GM21528 (cell line): ENCODE measurements around the gene ANKRD33.

Experiments used
- ATAC-seq: cut with Tn5 transposase; IDR thresholded peaks from one replicate; pipeline ENCODE4 v1.9.1; 2021; ENCODE audit warnings: mild to moderate bottlenecking, moderate library complexity; ENCODE audit not compliant: unreplicated experiment, low FRiP score

Gene ANKRD33

DNA sequence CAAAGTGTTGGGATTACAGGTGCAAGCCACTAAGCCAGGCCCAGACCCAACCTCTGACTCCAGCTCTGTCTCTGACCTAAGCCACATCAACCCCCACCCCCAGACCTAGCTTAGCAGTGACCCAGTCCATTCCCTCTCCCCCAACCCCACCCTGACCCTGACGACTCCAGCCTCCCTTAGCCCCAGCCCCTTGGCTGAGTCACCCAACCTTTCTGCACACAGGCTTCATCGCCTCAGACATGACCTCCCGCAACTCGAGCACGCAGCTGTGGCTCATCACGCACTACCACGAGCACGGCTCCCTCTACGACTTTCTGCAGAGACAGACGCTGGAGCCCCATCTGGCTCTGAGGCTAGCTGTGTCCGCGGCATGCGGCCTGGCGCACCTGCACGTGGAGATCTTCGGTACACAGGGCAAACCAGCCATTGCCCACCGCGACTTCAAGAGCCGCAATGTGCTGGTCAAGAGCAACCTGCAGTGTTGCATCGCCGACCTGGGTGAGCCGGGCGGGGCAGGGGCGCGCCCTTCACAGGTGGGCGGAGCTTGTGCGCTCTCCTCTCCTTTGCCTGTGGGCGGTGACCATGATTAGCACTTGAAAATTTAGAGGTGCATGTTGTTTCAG is 27.2 kb downstream of the ANKRD33 start:
- ATAC-seq: no peak

DNA sequence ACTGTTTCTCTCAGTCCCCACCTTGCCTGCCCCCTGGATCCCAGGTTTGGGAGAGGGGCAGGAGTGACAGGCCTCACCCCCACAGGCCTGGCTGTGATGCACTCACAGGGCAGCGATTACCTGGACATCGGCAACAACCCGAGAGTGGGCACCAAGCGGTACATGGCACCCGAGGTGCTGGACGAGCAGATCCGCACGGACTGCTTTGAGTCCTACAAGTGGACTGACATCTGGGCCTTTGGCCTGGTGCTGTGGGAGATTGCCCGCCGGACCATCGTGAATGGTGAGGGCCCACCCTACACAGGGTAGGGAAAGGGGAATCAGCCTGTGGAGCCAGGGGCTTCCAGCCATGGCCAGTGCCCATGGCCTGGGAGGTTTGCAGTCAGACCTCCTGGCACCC is 28.0 kb downstream of the ANKRD33 start:
- no peak for ATAC-seq

DNA sequence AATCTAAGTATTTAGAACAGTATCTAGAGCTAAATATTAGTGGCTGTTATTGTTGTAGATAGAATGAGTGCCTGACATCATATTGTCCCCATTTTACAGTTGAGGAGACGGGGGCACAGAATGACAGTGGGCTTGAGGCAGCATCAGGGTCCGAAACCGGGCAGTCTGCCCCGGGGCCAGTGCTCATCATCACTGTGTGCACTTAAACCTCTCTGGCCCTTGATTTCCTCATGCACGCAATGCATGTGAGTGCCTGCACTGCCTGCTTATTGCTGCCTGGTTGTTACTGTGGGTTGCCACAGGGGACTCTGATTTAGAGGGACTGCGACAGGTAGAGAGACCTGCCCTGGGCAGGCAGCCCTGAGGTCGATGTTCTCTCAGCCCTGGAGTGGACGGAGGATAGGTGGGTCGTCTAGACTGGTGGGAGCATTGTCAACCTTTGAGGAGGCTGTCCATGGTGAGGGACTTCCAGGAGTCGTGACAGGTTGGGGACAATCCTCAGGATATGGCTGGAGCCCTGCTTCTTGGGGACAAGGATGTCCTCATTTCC is 29.2 kb downstream of the ANKRD33 start:
- ATAC-seq: no peak

DNA sequence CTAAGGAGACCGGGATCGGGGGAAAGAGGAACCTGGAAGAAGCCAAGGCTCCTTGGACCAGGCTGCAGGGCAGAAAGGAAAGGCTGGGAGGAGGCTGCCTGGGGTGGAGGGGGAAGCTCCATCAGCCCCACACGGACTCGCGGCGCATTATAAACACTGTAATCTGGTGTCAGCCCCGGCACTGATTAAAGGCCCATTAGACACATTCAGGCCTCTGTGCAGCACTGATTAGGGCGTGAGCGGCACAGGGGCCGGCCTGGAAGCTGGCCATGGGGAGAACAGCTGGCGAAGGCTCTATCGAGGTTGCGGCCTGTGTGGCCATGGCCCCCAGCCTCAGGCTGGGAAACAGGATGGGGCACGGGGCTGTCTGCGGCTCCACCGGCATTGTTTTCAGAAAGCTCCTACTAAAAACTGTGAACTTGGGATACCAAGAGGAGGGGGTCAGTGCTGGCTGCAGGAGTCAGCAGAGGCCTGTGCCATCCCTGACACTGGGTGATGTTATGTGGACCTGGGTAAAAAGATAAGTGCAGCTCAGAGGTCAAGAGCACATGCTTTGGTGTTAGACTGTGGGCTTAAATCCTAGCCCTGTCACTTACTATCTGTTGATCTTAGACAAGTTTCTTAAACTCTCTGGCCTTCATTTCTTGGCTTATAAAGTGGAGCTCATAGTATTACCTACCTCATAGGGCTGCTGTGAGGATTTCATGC is 30.0 kb downstream of the ANKRD33 start:
- ATAC-seq: no peak

DNA sequence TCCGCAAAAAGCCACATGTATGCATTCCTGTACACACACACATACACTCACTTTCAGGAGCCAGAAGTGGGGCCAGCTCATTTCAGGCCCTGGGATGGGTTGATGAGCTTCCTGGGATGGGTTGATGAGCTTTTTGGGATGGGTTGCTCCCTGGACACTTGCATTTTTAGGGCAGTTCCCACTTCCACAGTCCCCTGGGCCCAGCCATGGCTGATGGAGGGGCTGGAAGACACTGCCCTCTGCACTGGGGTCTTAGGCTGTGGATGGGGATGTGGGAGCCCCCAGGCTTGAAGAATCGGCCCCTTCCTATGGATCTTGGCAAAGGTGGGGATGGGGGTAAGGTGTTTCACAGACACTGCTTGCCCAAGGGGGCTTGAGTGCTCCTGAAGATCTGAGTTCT is 32.1 kb downstream of the ANKRD33 start:
- no peak for ATAC-seq

DNA sequence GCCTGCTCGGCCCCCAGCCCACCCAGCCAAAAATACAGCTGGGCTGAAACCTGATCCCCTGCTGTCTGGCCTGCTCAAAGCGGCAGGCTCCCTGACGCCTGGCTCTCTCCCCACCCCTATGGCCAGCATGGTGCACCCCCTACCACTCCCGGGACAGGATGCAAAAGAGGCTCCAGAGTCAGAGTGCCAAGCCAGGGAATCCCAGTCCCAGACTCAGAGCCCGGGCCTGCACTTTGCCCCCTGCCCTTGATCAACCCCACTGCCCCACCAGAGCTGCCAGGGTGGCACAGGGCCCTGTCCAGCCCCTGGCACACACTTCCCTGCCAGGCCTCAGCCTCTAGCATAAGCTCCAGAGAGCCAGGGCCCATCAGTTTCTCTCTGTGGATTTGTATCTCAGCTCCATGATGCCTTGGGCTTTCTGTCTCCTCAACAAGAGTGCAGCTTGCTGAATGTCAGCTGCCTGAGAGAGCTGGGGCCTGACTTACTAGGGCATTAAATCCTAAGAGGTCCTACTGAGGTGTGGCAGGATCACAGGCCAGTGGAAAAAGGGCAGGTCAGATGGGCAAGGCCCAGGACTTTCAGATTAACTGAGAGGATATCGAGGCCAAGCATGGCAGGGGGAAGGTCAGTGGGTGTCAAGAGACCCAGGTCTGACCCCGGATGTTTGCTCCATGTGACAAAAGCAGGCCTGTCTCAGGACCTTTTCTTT is 33.3 kb downstream of the ANKRD33 start:
- no peak for ATAC-seq

DNA sequence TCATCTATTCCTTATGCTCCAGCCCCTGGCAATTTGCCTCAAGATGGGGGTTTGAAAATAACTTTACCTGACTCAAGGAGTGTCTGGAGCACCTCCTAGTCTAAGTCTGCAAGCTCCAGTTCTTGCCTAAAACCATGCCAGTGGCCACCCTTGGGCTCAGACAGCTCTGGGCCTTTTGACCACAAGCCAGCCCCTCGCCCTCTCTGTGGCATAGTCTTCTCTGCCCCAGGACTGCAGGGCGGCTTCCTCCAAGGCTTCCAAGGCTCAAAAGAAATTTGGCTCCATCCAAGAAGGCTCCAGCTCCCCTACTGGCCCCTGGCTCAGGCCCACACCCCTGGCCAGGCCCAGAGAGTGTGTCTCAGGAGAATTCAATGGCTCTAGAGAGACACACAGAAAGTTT is 34.2 kb downstream of the ANKRD33 start:
- ATAC-seq: no peak

DNA sequence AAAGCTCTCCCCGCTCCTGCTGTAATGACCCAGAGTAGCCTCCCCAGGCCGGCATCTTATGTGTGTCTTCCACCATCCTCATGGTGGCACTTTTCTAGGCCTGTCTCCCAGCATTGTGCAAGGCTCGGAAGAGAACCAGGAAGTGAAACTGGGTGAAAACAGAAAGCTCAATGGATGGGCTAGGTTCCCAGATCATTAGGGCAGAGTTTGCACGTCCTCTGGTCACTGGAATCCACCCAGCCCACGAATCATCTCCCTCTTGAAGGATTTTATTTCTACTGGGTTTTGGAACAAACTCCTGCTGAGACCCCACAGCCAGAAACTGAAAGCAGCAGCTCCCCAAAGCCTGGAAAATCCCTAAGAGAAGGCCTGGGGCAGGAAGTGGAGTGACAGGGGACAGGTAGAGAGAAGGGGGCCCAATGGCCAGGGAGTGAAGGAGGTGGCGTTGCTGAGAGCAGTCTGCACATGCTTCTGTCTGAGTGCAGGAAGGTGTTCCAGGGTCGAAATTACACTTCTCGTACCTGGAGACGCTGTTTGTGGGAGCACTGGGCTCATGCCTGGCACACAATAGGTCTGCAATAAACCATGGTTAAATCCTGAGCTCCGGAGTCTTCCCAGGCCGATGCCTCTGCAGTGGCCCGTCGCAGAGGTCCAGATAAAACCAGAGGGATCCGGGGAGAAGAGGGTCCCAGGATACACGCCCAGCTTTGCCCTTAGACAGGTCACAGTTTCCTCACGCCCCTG is 35.0 kb downstream of the ANKRD33 start:
- no peak for ATAC-seq

DNA sequence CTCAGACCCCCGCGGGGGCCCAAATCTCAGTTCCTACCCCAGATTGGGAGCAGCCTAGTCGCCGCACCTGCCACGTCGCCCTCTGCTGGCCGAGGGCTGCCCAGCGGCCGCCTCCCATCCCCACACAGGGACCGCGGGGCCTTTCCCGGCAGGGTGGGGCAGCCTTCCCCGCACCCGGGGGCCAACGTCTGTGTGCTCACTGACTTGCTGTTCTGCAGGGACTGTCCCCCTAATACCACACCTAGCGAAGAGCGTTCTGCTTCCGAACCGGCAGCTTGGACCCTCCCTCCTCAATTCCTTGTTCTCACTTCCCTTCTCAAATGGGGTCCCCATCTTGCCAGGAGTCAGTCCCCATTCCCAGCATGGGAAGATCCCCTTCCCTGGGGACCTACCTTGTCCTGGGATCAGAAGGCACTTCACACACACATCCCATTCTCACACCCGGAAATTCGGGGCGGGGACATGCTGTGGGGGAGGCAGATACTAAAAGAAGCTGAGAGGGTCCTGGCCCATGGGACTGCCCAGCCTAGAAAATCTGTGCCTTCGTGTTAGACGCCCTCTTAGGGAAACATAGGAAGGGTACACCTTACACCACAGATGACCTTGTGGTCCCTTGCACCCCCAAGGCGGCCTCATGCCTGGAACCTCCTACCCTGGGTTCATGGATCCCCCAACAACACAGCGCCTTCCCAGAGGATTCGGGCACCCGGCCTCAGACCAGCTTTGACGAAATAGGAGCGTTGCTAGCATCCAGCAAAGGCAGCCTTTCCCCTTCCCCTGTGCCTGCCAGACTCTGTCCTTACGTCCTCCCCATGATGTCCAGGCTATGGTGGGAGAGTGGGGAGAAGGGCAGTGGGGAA is 35.8 kb downstream of the ANKRD33 start:
- no peak for ATAC-seq

DNA sequence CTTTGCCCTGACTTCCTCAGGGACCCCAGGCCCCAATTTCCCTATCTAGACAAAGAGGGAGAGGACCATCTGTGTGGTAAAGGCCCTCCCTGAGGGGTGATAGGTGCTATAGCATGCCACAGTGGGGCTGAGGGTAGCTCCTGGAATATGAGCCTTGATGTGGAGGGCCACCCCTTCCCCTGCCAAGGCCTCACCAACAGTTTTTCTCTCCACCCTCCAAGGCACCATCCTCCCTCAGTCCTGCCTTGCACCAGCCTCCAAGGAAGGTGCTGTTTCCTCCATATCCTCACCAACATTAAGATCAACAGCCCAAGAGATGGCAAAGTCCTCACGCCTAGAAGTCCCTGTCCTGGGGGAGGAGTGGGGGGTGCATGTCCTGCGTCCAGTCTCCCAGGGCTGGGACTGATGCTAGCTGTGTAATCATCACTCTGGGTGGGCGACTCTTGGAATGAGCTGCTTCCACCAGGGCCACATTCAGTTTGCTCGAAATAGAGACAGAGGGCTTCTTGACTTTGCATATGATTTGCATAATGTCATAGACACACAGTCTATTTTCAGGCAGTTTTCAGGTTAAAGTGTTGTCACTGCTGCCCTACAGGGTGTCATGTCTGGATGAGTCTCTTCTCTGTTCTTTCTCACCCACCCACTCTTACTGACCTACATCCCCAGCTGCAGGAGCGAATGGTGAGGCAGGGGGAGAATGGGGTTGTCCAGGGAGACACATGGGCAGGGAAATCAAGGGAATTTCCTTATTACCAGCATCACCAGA is 36.8 kb downstream of the ANKRD33 start:
- no peak for ATAC-seq

DNA sequence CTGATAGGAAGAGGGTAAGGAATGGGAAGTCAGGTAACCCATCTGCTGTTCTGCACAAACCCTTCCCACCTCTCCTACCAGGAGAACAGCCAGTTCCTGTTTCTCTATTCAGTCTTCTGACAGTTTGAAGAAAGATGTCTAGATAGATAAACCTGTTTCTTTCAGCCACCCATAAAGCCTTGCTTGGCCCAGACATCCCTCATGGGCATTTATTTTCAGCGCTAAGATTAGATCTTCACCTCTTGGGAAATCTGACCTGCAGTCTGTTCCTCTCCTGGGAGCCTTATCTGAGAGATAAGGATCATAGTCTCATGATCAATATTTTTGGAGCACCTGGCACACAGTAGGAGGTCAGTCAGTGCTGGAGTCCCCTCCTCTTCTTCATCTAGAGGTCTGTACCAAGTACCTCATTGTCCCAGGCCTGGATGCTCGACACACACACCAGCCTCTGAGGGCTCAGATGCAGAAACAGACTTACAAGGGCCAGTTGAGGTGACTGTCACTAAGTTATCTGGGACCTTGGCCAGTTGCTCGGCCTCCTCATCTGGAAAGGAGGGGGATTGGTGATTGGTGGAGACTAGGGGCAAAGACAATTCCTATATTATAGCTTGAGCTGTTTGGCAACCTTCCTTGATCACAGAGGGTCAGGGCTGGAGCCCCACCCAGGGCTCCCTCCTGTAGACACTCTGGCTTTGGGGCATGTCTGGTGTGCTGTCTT is 37.6 kb downstream of the ANKRD33 start:
- ATAC-seq: no peak

DNA sequence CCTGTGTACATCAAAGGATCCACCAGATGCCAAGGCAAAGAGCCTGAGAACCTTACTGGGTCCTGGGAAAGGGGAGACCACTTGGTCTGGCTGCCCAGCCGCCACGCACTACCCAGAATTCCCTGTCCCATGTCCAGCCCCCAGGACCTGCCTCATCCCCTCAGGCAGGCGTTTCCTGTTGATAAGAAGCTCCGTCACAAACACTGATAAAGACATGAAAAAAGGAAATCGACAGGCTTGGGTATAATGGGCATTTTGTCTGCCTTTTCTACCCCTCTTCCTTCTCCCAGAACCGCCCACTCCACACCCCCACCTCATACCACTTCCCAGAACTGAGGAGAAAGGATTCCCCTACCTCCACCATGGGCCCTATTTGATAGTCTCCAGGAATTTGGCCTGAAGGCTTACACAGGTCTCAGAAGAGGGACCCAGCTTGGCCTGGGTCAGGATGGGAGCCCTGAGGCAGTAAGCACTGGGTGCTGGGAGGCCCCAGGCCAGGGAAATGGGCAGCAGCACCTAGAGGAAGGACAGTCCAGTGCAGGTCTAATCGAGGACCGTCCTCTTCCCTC is 38.2 kb downstream of the ANKRD33 start:
- no peak for ATAC-seq

DNA sequence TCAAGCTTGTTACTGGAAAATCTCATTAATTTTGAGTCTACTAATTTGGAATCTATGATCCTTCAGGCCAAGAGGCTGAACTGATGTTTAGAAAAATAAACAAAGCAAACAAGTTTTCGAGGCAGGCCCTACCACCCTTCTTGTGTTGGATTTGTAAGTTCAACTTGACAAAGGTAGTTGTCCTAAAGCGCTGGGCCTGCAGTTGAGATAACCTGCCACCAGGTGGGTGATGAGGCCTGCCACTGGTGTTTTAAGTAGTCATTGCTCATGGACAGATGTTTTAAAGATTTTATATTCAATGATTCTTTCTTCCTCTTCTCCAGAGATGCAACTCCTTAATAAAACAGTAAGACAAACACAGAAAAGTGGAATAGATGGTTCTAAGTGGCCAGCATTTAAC is 38.8 kb downstream of the ANKRD33 start:
- ATAC-seq: no peak

DNA sequence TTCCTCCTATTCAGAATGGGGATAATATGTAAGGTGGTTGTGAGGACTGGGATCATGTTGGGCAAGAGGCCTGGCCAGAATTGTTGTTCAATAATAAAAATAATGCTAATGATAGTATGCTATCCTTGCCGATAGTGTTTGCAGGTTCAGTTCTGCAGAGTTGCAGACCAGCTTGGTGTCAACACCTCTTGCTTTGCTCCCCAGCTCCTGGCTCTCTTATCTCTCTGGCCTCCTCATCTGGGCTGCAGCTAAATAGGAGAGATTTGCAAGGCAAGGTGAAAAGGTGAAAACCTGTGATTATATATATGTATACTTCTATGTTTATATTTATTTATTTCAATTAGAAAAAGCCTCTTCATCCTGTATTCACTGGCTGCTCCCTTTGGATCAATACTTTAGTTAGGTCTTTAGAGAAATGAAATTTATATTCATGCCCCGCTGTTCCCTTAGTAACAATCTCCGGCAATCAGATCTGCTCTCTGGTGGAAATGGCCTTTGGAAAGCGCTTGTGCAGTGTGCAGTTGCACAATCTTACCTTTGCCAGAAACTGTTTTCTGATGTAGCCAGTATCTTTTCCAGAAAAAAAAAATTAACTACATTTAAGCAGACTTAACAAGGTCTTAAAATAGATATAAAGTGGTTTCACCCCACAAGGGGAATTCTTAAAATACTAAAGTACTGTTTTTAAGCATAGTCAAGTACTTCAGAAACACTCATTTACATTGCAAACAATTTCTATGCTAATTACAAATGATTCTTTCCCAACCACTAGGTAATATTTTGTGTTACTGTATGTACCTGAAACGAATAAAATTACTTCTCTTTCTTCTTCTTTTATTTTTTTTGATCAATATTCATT is 44.5 kb downstream of the ANKRD33 start:
- ATAC-seq: no peak

DNA sequence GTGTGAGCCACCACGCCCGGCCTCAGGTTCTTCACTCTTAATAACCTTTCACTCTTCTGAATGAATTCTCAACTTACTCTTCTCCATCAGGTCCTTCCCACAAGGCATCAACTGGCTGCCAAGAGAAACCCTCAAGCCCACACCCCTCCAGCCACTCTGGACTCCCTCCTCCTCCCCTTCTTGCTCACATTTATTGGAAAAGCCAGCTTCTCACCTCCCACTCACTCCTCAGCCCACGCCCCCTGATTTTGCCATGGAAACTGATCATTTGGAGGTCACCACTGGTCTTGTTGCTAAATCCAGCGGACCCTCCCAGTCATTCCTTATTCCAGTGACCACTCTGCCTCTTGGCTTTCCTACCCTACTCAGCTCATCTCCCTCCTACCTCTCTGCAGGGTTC is 46.2 kb downstream of the ANKRD33 start:
- no peak for ATAC-seq

DNA sequence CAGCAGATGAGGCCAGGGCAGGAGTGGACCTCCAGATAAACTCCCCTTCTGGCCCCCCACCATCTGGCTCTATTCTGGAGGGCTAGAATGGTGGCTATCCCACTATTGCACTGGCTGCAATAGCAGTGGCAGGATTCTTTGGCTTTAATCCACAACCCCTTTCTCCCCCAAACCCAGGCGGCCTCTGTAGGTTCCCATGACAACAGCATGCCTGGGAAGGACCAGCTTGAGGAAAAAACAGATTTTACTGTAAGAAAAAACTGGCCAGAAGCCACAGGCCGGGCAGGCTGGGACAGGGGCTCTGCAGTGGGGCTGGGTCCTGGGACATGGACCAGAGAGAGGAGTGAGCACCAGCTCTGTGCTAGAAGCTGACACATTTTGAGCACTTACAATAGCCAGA is 50.0 kb downstream of the ANKRD33 start:
- no peak for ATAC-seq

DNA sequence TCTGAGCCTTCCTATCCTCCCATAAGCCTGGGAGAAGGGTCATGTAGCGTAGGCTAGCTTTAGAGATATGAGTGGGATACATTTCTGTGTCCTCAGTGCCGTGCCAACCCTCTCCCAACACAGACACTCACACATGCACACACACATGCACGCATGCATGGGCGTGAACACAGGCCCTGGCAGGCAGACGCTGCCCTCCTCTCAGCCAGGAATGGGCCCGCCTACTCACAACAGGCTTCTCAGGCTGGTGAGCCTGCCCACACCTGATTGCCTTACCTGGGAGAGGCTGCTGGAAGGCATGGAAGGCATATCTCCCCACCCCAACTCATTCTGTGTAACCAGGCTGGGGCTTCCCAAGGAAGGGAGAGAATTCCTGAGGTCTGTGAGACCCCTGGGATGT is 50.8 kb downstream of the ANKRD33 start:
- ATAC-seq: no peak
